Osteocyte (in vitro differentiated cells): ENCODE measurements around the gene TUBA1C. TPM values are rescaled to one million over a fixed set of nuclear protein-coding genes. Genes with fewer than 3 reads are reported as not detected.

Source experiments
- DNase-seq: peaks from one replicate; pipeline ENCODE4 v3.0.0; 2021; ENCODE audit warnings: mixed read lengths; ENCODE audit not compliant: unreplicated experiment; ENCODE audit errors: extremely low spot score
- H3K27ac Mint-ChIP-seq: one replicate; pipeline ENCODE4 v1.8.0; 2021; ENCODE audit warnings: mild to moderate bottlenecking, mixed read lengths; ENCODE audit not compliant: unreplicated experiment
- H3K27me3 Mint-ChIP-seq: one replicate; pipeline ENCODE4 v1.8.0; 2021; ENCODE audit warnings: mixed read lengths; ENCODE audit not compliant: unreplicated experiment
- H3K36me3 Mint-ChIP-seq: one replicate; pipeline ENCODE4 v1.8.0; 2021; ENCODE audit warnings: mixed read lengths; ENCODE audit not compliant: unreplicated experiment
- H3K4me1 Mint-ChIP-seq: one replicate; pipeline ENCODE4 v1.8.0; 2021; ENCODE audit warnings: mixed read lengths; ENCODE audit not compliant: unreplicated experiment
- H3K4me3 Mint-ChIP-seq: one replicate; pipeline ENCODE4 v1.8.0; 2021; ENCODE audit warnings: mild to moderate bottlenecking, moderate library complexity, mixed read lengths; ENCODE audit not compliant: unreplicated experiment
- H3K9me3 Mint-ChIP-seq: one replicate; pipeline ENCODE4 v1.8.0; 2021; ENCODE audit warnings: mixed read lengths; ENCODE audit not compliant: unreplicated experiment
- total RNA-seq: library from RNA; stranded (reverse); gene quantifications from 2 replicates; pipeline ENCODE4 v1.2.1, GENCODE V29; 2021
- TF ChIP-seq, protein P1 (sequence below): fragments of 200-600 bp; sonication (generic); IDR thresholded peaks from 2 replicates; pipeline ENCODE4 v1.5.0; 2021; ENCODE audit warnings: antibody characterized with exemption, mild to moderate bottlenecking, moderate library complexity

Gene TUBA1C
- total RNA-seq, 1 donor from 2014 or later: 142 TPM

DNA sequence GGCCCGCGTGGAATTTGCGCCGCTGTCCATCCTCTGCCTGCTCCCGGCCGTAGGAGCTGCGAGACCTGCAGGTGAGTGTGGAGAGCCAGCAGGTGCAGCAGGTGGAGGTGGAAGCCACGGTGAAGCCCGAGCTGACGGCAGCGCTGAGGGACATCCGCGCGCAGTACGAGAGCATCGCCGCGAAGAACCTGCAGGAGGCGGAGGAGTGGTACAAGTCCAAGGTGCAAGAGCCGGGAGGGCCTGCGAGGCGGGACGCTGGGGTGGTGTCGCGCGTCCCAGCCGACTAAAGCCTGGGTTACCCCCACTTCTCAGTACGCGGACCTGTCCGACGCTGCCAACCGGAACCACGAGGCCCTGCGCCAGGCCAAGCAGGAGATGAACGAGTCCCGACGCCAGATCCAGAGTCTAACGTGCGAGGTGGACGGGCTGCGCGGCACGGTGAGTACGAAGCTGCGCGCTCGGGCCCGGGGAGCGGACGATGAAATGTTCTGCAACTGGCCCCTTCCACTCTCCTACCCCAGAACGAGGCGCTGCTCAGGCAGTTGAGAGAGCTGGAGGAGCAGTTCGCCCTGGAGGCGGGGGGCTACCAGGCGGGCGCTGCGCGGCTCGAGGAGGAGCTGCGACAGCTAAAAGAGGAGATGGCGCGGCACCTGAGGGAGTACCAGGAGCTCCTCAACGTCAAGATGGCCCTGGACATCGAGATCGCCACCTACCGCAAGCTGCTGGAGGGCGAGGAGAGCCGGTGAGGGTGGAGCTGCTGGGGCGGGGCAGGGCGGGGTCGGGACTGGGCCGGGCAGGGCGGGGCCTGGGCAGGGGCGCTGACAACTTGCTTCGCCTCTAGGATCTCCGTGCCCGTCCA is 32.2 kb downstream of the TUBA1C start:
- TF ChIP-seq, protein P1, sequence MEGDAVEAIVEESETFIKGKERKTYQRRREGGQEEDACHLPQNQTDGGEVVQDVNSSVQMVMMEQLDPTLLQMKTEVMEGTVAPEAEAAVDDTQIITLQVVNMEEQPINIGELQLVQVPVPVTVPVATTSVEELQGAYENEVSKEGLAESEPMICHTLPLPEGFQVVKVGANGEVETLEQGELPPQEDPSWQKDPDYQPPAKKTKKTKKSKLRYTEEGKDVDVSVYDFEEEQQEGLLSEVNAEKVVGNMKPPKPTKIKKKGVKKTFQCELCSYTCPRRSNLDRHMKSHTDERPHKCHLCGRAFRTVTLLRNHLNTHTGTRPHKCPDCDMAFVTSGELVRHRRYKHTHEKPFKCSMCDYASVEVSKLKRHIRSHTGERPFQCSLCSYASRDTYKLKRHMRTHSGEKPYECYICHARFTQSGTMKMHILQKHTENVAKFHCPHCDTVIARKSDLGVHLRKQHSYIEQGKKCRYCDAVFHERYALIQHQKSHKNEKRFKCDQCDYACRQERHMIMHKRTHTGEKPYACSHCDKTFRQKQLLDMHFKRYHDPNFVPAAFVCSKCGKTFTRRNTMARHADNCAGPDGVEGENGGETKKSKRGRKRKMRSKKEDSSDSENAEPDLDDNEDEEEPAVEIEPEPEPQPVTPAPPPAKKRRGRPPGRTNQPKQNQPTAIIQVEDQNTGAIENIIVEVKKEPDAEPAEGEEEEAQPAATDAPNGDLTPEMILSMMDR: no peak
- H3K36me3 Mint-ChIP-seq: peaks cover 2% of the 10 kb centered on the region
- H3K4me3 Mint-ChIP-seq: peak overlapping the region; percentile 57
- no peak for DNase-seq
- H3K4me1 Mint-ChIP-seq: peaks cover 12% of the 10 kb centered on the region
- peaks cover 48% of the 10 kb centered on the region for H3K27me3 Mint-ChIP-seq
- no peaks in the 10 kb centered on the region for H3K9me3 Mint-ChIP-seq
- H3K27ac Mint-ChIP-seq: no peak overlapping the region

DNA sequence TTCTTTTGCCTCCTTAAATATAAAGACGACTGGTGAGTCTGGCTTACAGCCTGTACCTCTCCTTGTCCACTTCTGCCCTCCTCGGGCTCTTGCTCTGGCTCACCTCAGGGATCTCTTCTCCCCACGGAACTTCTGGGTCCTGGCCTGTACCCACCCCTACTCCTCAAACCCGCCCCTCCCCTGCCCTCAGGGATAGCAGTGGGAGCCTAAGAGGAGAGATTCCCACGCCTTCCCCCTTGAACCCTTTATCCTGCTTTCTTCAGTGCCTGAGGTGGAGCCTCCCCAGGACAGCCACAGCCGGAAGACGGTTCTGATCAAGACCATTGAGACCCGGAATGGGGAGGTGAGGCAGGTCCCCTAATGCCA is 32.8 kb downstream of the TUBA1C start:
- TF ChIP-seq, protein P1: no peak
- no peak overlapping the region for H3K27ac Mint-ChIP-seq
- H3K4me1 Mint-ChIP-seq: peaks cover 12% of the 10 kb centered on the region
- peaks cover 2% of the 10 kb centered on the region for H3K36me3 Mint-ChIP-seq
- no peaks in the 10 kb centered on the region for H3K9me3 Mint-ChIP-seq
- H3K27me3 Mint-ChIP-seq: peaks cover 50% of the 10 kb centered on the region
- no peak overlapping the region for H3K4me3 Mint-ChIP-seq
- no peak for DNase-seq

DNA sequence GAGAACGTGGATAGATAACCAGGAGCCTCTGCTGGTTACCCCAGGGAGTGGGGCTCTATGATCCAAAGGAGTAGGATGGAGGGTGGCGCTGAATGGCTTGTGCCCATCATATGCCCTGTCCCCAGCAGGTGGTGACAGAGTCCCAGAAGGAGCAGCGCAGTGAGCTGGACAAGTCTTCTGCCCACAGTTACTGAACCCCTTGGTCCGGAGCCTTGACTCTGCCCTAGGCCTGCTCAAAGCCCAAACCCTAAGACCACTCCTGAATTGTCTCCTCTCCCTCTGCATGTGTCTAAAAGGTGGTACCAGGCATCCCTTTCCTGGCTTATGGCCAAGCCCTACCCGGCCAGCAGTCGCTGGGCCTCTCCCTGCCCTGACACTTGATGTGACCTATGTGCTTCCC is 33.3 kb downstream of the TUBA1C start:
- H3K4me3 Mint-ChIP-seq: no peak overlapping the region
- peaks cover 55% of the 10 kb centered on the region for H3K27me3 Mint-ChIP-seq
- DNase-seq: no peak

DNA sequence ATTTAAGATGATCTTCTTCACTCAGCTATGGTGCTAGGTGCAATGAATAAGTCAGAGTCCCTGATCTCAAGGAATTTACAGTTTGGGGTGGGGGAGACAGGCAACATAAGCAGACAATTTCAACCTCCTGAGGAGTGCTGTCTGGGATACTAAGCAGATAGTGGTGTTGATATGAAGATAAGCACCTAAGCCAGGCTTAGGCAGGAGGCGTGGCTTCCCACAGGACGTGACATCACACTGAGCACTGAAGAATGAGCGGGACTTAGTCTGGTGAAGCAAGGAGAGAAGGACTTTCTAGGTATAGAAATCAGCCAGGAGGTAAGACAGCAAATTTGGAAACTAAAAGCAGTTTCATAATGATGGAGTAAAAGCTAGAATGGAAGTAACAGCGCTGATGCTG is 36.9 kb downstream of the TUBA1C start:
- no peak overlapping the region for H3K4me3 Mint-ChIP-seq
- peaks cover 57% of the 10 kb centered on the region for H3K27me3 Mint-ChIP-seq
- peaks cover 2% of the 10 kb centered on the region for H3K36me3 Mint-ChIP-seq
- H3K4me1 Mint-ChIP-seq: peaks cover 10% of the 10 kb centered on the region
- H3K9me3 Mint-ChIP-seq: no peaks in the 10 kb centered on the region
- H3K27ac Mint-ChIP-seq: no peak overlapping the region
- TF ChIP-seq, protein P1: no peak
- DNase-seq: no peak

More for the DNA sequence above, 33.3 kb downstream of the TUBA1C start:
- no peak overlapping the region for H3K27ac Mint-ChIP-seq
- H3K9me3 Mint-ChIP-seq: no peaks in the 10 kb centered on the region
- TF ChIP-seq, protein P1: peak; percentile 9
- H3K4me1 Mint-ChIP-seq: peaks cover 12% of the 10 kb centered on the region
- peaks cover 2% of the 10 kb centered on the region for H3K36me3 Mint-ChIP-seq

DNA sequence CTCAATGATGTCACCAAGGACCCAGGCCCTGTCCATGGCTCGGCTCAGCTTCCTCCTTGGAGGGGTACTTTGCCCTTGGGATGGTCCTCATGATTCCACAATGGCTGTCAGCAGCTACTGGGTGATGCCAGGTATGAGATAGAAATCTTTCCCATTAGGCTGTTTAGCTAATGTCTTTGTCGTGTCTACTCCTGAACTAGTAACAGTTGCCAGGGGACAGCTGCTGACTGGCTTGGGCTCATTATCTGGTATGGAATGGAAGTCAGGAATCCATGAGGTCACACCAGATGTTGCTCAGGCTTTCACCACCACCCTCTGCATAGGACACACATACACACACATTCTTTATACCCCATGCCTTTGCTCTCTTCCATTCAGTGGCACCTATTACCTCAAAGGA is 39.3 kb downstream of the TUBA1C start:
- Mint-ChIP-seq H3K4me1 (no peaks in the 10 kb centered on the region), H3K9me3 (no peaks in the 10 kb centered on the region), H3K27me3 (peaks cover 56% of the 10 kb centered on the region), H3K36me3 (no peaks in the 10 kb centered on the region), H3K4me3 (no peak overlapping the region), H3K27ac (no peak overlapping the region)
- DNase-seq: no peak
- TF ChIP-seq, protein P1: no peak
